ENCODE measurements around the gene SEC14L1.

SEC14L1 gene

GRCh38 chr17:77161953-77162352 lies 21.2 kb downstream of the SEC14L1 start:
- Histone ChIP-seq H3K27ac (ENCODE audit: low read length) (no peak overlapping the region), H3K79me2 (ENCODE audit: insufficient read depth, low read length) (0 out of 2 replicates have a peak, but pooled peaks cover 6% of the 10 kb centered on the region), H3K27me3 (ENCODE audit: insufficient read depth, low read length, poor library complexity) (no peaks in the 10 kb centered on the region), H3K9me3 (ENCODE audit: insufficient read depth, low read length, severe bottlenecking) (peaks cover 8% of the 10 kb centered on the region), H3K4me1 (ENCODE audit: insufficient read depth, low read length) (no peaks in the 10 kb centered on the region), H3K9ac (ENCODE audit: low read depth, low read length) (no peak overlapping the region), H3K4me2 (ENCODE audit: insufficient read depth, low read length) (no peak overlapping the region), H3K36me3 (ENCODE audit: insufficient read depth, low read length) (no peaks in the 10 kb centered on the region), H4K20me1 (ENCODE audit: insufficient read depth, low read length) (no peaks in the 10 kb centered on the region), H2AFZ (ENCODE audit: low read depth, low read length) (no peak overlapping the region), H3K4me3 (ENCODE audit: low read depth in 1 of 2, low read length in 2 of 2) (no peak overlapping the region)
- TF ChIP-seq EZH2 (IDR thresholded peaks at IDR 0.05; ENCODE audit: borderline replicate concordance, low read depth, low read length, severe bottlenecking) (no peak), CTCF (IDR thresholded peaks at IDR 0.05; ENCODE audit: borderline replicate concordance, extremely low read depth, low read length, poor library complexity, severe bottlenecking) (no peak)
- no peak for ATAC-seq (ENCODE audit: insufficient read depth, low read depth)
- DNase-seq = no peak

GRCh38 chr17:77163001-77163400 lies 22.2 kb downstream of the SEC14L1 start:
- no peak for DNase-seq
- no peak overlapping the region for H3K4me3 ChIP-seq (ENCODE audit: low read depth in 1 of 2, low read length in 2 of 2)
- no peak overlapping the region for H3K4me2 ChIP-seq (ENCODE audit: insufficient read depth, low read length)
- H3K27ac ChIP-seq (ENCODE audit: low read length) = no peak overlapping the region
- ATAC-seq (ENCODE audit: insufficient read depth, low read depth) = no peak
- no peaks in the 10 kb centered on the region for H3K27me3 ChIP-seq (ENCODE audit: insufficient read depth, low read length, poor library complexity)
- no peaks in the 10 kb centered on the region for H3K4me1 ChIP-seq (ENCODE audit: insufficient read depth, low read length)
- no peaks in the 10 kb centered on the region for H4K20me1 ChIP-seq (ENCODE audit: insufficient read depth, low read length)
- H2AFZ ChIP-seq (ENCODE audit: low read depth, low read length) = no peak overlapping the region
- H3K9me3 ChIP-seq (ENCODE audit: insufficient read depth, low read length, severe bottlenecking) = peaks cover 18% of the 10 kb centered on the region
- H3K9ac ChIP-seq (ENCODE audit: low read depth, low read length) = no peak overlapping the region
- TF ChIP-seq EZH2 (IDR thresholded peaks at IDR 0.05; ENCODE audit: borderline replicate concordance, low read depth, low read length, severe bottlenecking) (no peak), CTCF (IDR thresholded peaks at IDR 0.05; ENCODE audit: borderline replicate concordance, extremely low read depth, low read length, poor library complexity, severe bottlenecking) (no peak)
- 0 out of 2 replicates have a peak, but pooled peaks cover 7% of the 10 kb centered on the region for H3K79me2 ChIP-seq (ENCODE audit: insufficient read depth, low read length)
- H3K36me3 ChIP-seq (ENCODE audit: insufficient read depth, low read length) = peaks cover 6% of the 10 kb centered on the region; the same call in 1 of the 2 replicates

GRCh38 chr17:77163511-77164280 lies 22.9 kb downstream of the SEC14L1 start:
- Histone ChIP-seq H3K36me3 (ENCODE audit: insufficient read depth, low read length) (peaks cover 9% of the 10 kb centered on the region; the same call in 1 of the 2 replicates), H3K79me2 (ENCODE audit: insufficient read depth, low read length) (0 out of 2 replicates have a peak, but pooled peaks cover 2% of the 10 kb centered on the region), H4K20me1 (ENCODE audit: insufficient read depth, low read length) (no peaks in the 10 kb centered on the region), H3K4me1 (ENCODE audit: insufficient read depth, low read length) (no peaks in the 10 kb centered on the region), H3K9me3 (ENCODE audit: insufficient read depth, low read length, severe bottlenecking) (peaks cover 25% of the 10 kb centered on the region), H3K4me3 (ENCODE audit: low read depth in 1 of 2, low read length in 2 of 2) (no peak overlapping the region), H2AFZ (ENCODE audit: low read depth, low read length) (no peak overlapping the region), H3K4me2 (ENCODE audit: insufficient read depth, low read length) (no peak overlapping the region), H3K27me3 (ENCODE audit: insufficient read depth, low read length, poor library complexity) (no peaks in the 10 kb centered on the region), H3K27ac (ENCODE audit: low read length) (no peak overlapping the region), H3K9ac (ENCODE audit: low read depth, low read length) (no peak overlapping the region)
- DNase-seq (no peak), ATAC-seq (ENCODE audit: insufficient read depth, low read depth) (no peak)
- TF ChIP-seq CTCF (IDR thresholded peaks at IDR 0.05; ENCODE audit: borderline replicate concordance, extremely low read depth, low read length, poor library complexity, severe bottlenecking) (no peak), EZH2 (IDR thresholded peaks at IDR 0.05; ENCODE audit: borderline replicate concordance, low read depth, low read length, severe bottlenecking) (no peak)
